ENCODE results near the gene STAB1. TPM values are rescaled to one million over a fixed set of nuclear protein-coding genes. Genes with fewer than 3 reads are reported as not detected.

STAB1 gene
- total RNA-seq, 4 donors from 2014 or later, result 76.2 to 167 (median 95.8) TPM

DNA sequence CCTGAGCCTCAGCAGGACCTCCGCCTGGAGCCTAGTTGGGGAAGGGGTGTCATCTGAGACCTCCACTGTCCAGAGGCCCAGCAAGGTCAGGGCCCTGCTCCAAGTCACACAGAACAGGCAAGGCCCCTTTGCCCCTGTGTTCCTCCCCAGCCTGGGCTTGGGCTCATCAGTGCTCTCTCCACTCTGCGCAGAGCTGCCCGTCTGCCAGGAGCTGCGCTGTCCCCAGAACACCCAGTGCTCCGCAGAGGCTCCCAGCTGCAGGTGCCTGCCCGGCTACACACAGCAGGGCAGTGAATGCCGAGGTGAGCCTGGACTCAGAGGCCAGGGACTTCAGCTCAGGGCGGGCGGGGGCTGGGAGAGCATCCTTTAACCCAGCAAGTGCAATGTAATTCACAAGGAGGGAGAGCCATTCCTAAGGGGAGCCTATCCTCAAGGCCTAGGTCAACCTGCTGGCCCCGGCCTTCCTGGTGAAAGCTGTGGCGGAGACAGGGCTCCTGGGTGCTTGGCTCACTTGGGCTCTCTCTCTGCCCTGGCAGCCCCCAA is 7.7 kb downstream of the STAB1 start:
- H3K27me3 ChIP-seq, result no peaks in the 10 kb centered on the region
- H3K4me1 ChIP-seq, result peaks cover 0 to 6% (median 0%) of the 10 kb centered on the region in 3 donors
- WGBS, 2 donors (ENCODE audit: low coverage in 1 of 2), result 98% methylated on average over 8 of the region's 11 CpGs; no CpG with 5 or more reads in 1 of the 2 donors
- H3K4me3 ChIP-seq, result no peak overlapping the region
- H3K27ac ChIP-seq, result no peak overlapping the region
- no peak for TF ChIP-seq EP300 (IDR thresholded peaks at IDR 0.05)
- no peaks in the 10 kb centered on the region for H3K9me3 ChIP-seq
- peaks cover 0 to 16% of the 10 kb centered on the region in 2 donors for H3K36me3 ChIP-seq
- no peak for ATAC-seq

DNA sequence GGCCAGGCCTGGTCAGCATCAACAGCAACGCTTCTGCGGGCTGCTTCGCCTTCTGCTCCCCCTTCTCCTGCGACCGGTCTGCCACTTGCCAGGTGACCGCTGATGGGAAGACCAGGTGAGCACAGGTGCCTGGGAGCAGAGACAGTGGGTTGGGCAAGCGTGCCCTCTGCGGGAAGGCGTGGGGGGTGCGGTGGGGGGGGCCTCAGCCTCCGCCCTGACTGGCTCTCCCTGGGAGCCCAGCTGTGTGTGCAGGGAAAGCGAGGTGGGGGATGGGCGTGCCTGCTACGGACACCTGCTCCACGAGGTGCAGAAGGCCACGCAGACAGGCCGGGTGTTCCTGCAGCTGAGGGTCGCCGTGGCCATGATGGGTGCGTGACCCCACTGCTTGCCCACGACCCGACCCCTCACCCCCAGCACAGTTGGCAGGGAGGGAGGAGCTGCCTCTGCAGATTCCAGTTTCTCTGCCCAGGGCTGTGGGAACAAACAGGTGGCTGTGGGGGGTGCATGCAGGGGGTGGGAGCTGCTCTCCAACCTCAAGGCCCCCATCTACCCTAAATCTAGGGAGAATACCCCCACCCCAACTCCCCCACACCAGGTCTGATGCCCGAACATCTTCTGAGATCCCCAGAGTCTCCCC is 8.8 kb downstream of the STAB1 start:
- Histone ChIP-seq H3K4me1 (no peaks in the 10 kb centered on the region), H3K27me3 (no peaks in the 10 kb centered on the region)
- 67% methylated on average over 1 of the region's 23 CpGs; no CpG with 5 or more reads in 1 of the 2 donors for WGBS, 2 donors (ENCODE audit: low coverage in 1 of 2)

DNA sequence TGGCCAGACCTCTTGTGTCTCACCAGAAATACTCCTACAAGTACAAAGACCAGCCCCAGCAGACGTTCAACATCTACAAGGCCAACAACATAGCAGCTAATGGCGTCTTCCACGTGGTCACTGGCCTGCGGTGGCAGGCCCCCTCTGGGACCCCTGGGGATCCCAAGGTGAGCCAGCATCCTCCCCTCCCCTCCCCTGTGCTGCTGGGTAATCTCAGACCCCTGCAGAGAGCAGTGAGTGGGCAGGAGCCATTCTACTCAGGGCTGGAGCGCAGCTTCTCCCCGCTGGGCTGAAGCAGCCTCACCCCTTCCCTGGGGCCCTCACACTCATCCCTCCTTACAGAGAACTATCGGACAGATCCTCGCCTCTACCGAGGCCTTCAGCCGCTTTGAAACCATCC is 9.8 kb downstream of the STAB1 start:
- TF ChIP-seq EP300 (IDR thresholded peaks at IDR 0.05) (no peak), CTCF (IDR thresholded peaks at IDR 0.05) (no peak), POLR2AphosphoS5 (IDR thresholded peaks at IDR 0.05) (no peak), POLR2A (IDR thresholded peaks at IDR 0.05) (no peak)
- 87% methylated on average over 3 of the region's 10 CpGs; no CpG with 5 or more reads in 1 of the 2 donors for WGBS, 2 donors (ENCODE audit: low coverage in 1 of 2)
- peaks cover 0 to 23% of the 10 kb centered on the region in 2 donors for H3K36me3 ChIP-seq

More for the DNA sequence above, 8.8 kb downstream of the STAB1 start:
- peaks cover 0 to 20% of the 10 kb centered on the region in 2 donors for H3K36me3 ChIP-seq
- TF ChIP-seq EP300 (IDR thresholded peaks at IDR 0.05) (no peak), CTCF (IDR thresholded peaks at IDR 0.05) (no peak), POLR2A (IDR thresholded peaks at IDR 0.05) (no peak), POLR2AphosphoS5 (IDR thresholded peaks at IDR 0.05) (no peak)
- H3K27ac ChIP-seq, result no peak overlapping the region
- no peak overlapping the region for H3K4me3 ChIP-seq
- no peaks in the 10 kb centered on the region for H3K9me3 ChIP-seq
- no peak for ATAC-seq

DNA sequence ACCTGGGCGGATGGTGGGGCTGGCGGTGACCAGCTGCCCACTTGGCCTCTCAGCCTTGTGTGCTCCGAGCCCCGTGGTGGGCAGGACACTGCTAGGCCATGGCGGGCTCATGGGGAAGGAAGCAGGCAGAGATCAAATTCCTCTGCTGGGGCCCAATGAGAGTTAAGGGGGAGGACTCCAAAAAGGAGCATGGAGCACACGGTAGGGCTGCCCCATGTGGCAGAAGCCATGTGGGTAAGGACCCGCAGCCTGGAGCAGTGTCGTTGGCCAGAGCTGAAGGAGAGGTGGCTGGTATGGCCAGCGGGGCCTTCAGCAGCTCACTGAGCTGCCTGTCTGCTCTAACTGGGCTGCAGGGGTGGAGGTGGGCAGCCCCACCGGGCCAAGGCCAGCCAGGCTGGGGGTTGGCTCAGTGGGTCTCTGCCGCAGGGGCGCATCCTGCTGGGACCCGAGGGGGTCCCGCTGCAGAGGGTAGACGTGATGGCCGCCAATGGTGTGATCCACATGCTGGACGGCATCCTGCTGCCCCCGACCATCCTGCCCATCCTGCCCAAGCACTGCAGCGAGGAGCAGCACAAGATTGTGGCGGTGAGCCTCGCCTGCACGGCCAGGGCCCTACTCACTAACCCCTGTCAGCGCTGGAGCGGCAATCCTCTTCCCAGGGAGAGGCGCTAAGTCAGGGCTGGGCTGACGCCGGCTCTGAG is 11.3 kb downstream of the STAB1 start:
- 69% methylated on average over 7 of the region's 27 CpGs; no CpG with 5 or more reads in 1 of the 2 donors for WGBS, 2 donors (ENCODE audit: low coverage in 1 of 2)
- no peak for TF ChIP-seq EP300 (IDR thresholded peaks at IDR 0.05)
- no peak for TF ChIP-seq POLR2A (IDR thresholded peaks at IDR 0.05)
- no peak for TF ChIP-seq CTCF (IDR thresholded peaks at IDR 0.05)
- TF ChIP-seq POLR2AphosphoS5 (IDR thresholded peaks at IDR 0.05), result no peak
- H3K27ac ChIP-seq, result no peak overlapping the region
- H3K9me3 ChIP-seq, result no peaks in the 10 kb centered on the region
- no peaks in the 10 kb centered on the region for H3K4me1 ChIP-seq
- peaks cover 0 to 32% of the 10 kb centered on the region in 2 donors for H3K36me3 ChIP-seq
- H3K27me3 ChIP-seq, result no peaks in the 10 kb centered on the region
- no peak overlapping the region for H3K4me3 ChIP-seq
- ATAC-seq, result no peak

More for the DNA sequence above, 9.8 kb downstream of the STAB1 start:
- Histone ChIP-seq H3K27ac (no peak overlapping the region), H3K4me1 (no peaks in the 10 kb centered on the region), H3K4me3 (no peak overlapping the region), H3K9me3 (no peaks in the 10 kb centered on the region), H3K27me3 (no peaks in the 10 kb centered on the region)
- ATAC-seq, result no peak

GRCh38 chr3:52507359-52507758 is 12.2 kb downstream of the STAB1 start:
- 83 to 100% methylated on average over 1 to 4 of the region's 5 CpGs for WGBS, 2 donors (ENCODE audit: low coverage in 1 of 2)
- no peak overlapping the region for H3K27ac ChIP-seq
- no peak for TF ChIP-seq CTCF (IDR thresholded peaks at IDR 0.05)
- no peak for ATAC-seq
- H3K36me3 ChIP-seq, result peaks cover 0 to 32% of the 10 kb centered on the region in 2 donors
- H3K27me3 ChIP-seq, result no peaks in the 10 kb centered on the region
- H3K9me3 ChIP-seq, result no peaks in the 10 kb centered on the region
- H3K4me1 ChIP-seq, result no peaks in the 10 kb centered on the region
- no peak overlapping the region for H3K4me3 ChIP-seq
